Liver (tissue), 9 donors: ENCODE results near the gene PDYN. TPM values are rescaled to one million over a fixed set of nuclear protein-coding genes. Genes with fewer than 3 reads are reported as not detected.
A peak's percentile ranks its signal among the peaks of the same experiment; 100 is the strongest.

Experiments
- DNase-seq: peaks from one replicate; pipeline ENCODE4 v3.0.0-alpha.2; 2017; ENCODE audit warnings: low spot score
- H3K27ac ChIP-seq, 2 donors: one replicate each; pipeline ENCODE4 v1.7.0; 2013; ENCODE audit warnings: inconsistent platforms in 2 of 2, low read length in 2 of 2, control low read depth in 1 of 2, low read depth in 1 of 2, mild to moderate bottlenecking in 1 of 2
- H3K27me3 ChIP-seq, 4 donors: one replicate each; pipeline versions ENCODE4 v1.6.1 to v1.7.0; 2013; ENCODE audit warnings: low read length in 3 of 4, inconsistent platforms in 1 of 4, mild to moderate bottlenecking in 1 of 4, moderate library complexity in 1 of 4; ENCODE audit not compliant: control insufficient read depth in 4 of 4, insufficient read depth in 4 of 4
- H3K36me3 ChIP-seq, 4 donors: one replicate each; pipeline versions ENCODE4 v1.6.1 to v1.7.0; 2013; ENCODE audit warnings: low read length in 3 of 4, mild to moderate bottlenecking in 3 of 4, low read depth in 1 of 4, moderate library complexity in 1 of 4; ENCODE audit not compliant: control insufficient read depth in 4 of 4, insufficient read depth in 3 of 4
- H3K4me1 ChIP-seq, 4 donors: one replicate each; pipeline versions ENCODE4 v1.6.1 to v1.7.0; 2013; ENCODE audit warnings: low read length in 3 of 4, mild to moderate bottlenecking in 3 of 4, moderate library complexity in 1 of 4; ENCODE audit not compliant: control insufficient read depth in 4 of 4, insufficient read depth in 4 of 4
- H3K4me3 ChIP-seq, 3 donors: one replicate each; pipeline versions ENCODE4 v1.6.1 to v1.7.0; 2013; ENCODE audit warnings: low read length in 3 of 3, control low read depth in 1 of 3, low read depth in 1 of 3, mild to moderate bottlenecking in 1 of 3
- H3K9ac ChIP-seq, 2 donors: one replicate each; pipeline ENCODE4 v1.7.0; 2013; ENCODE audit warnings: low read length in 2 of 2, mild to moderate bottlenecking in 2 of 2, moderate library complexity in 2 of 2, control low read depth in 1 of 2, low read depth in 1 of 2
- H3K9me3 ChIP-seq, 4 donors: one replicate each; pipeline versions ENCODE4 v1.6.1 to v1.7.0; 2013; ENCODE audit warnings: low read length in 3 of 4; ENCODE audit not compliant: control insufficient read depth in 4 of 4
- CTCF ChIP-seq: fragments of 150-350 bp; IDR thresholded peaks from 2 replicates; pipeline ENCODE4 v1.5.1; 2017; ENCODE audit warnings: improper control_type of control experiment, low read depth, low read length; ENCODE audit not compliant: missing input control
- EGR1 ChIP-seq, 2 donors: IDR thresholded peaks; 2 replicates each; pipeline ENCODE4 v1.6.1; 2016 to 2018; ENCODE audit warnings: antibody characterized with exemption in 2 of 2, low read depth in 2 of 2
- FOXA2 ChIP-seq: IDR thresholded peaks from 2 replicates; pipeline ENCODE4 v1.6.1; 2016; ENCODE audit warnings: antibody characterized with exemption
- HNF4A ChIP-seq, 2 donors: conservative IDR thresholded peaks; 2 replicates each; pipeline ENCODE4 v1.6.1; 2016; ENCODE audit warnings: antibody characterized with exemption in 2 of 2, mild to moderate bottlenecking in 2 of 2
- HNF4G ChIP-seq: IDR thresholded peaks from 2 replicates; pipeline ENCODE4 v1.6.1; 2016; ENCODE audit warnings: antibody characterized with exemption
- JUND ChIP-seq, 2 donors: IDR thresholded peaks; 2 replicates each; pipeline ENCODE4 v1.6.1; 2016; ENCODE audit warnings: antibody characterized with exemption in 2 of 2
- MAX ChIP-seq: IDR thresholded peaks from 2 replicates; pipeline ENCODE4 v1.6.1; 2016; ENCODE audit warnings: antibody characterized with exemption
- NR2F2 ChIP-seq: IDR thresholded peaks from 2 replicates; pipeline ENCODE4 v1.6.1; 2016; ENCODE audit warnings: antibody characterized with exemption
- RAD21 ChIP-seq, 2 donors: IDR thresholded peaks; 2 replicates each; pipeline ENCODE4 v1.6.1; 2016; ENCODE audit warnings: antibody characterized with exemption in 2 of 2, mild to moderate bottlenecking in 2 of 2
- REST ChIP-seq: IDR thresholded peaks from 2 replicates; pipeline ENCODE4 v1.6.1; 2016; ENCODE audit warnings: antibody characterized with exemption, mild to moderate bottlenecking
- RXRA ChIP-seq, 2 donors: IDR thresholded peaks; 2 replicates each; pipeline ENCODE4 v1.6.1; 2017 to 2018; ENCODE audit warnings: antibody characterized with exemption in 2 of 2, mild to moderate bottlenecking in 1 of 2
- SP1 ChIP-seq: IDR thresholded peaks from 2 replicates; pipeline ENCODE4 v1.6.1; 2018; ENCODE audit warnings: antibody characterized with exemption, mild to moderate bottlenecking
- TAF1 ChIP-seq: conservative IDR thresholded peaks from 2 replicates; pipeline ENCODE4 v1.6.1; 2016; ENCODE audit warnings: antibody characterized with exemption, mild to moderate bottlenecking
- ZBTB33 ChIP-seq: IDR thresholded peaks from 2 replicates; pipeline ENCODE4 v1.6.1; 2016; ENCODE audit warnings: antibody characterized with exemption
- WGBS: extraction: QIAGEN DNeasy Blood & Tissue Kit; methylation state at CpG from one replicate; pipeline ENCODE4 v1.1.7; 2013; 5-methylcytosine and 5-hydroxymethylcytosine counted together
- polyA plus RNA-seq, 2 donors: library from polyadenylated mRNA; stranded (reverse) in 1 of 2; unstranded in 1 of 2; fragments of 200-250 nt in 1 of 2; fragments of >200 nt in 1 of 2; fragmentation: Nextera tagmentation in 1 of 2; extraction: Ambion mirVana in 1 of 2; gene quantifications; one replicate each; pipeline versions ENCODE4 v1.2.1 to v1.2.3, GENCODE V29; 2013 to 2015
- total RNA-seq, 2 donors: library from RNA; depleted of rRNA; stranded (reverse); fragments of >200 nt; gene quantifications; one replicate each; pipeline ENCODE4 v1.2.3, GENCODE V29; 2014
- donor health status: healthy.
- donor health status: healthy.
- donor health status: healthy.
- donor health status: healthy.
- donor health status: healthy.

Gene PDYN
- total and polyA plus RNA-seq, 4 donors: not detected

GRCh38 chr20:1968964-1969363 is 24.9 kb downstream of the PDYN start:
- Histone ChIP-seq H3K4me3 (no peak overlapping the region), H3K27ac (no peak overlapping the region), H3K9ac (no peak overlapping the region), H3K36me3 (no peaks in the 10 kb centered on the region), H3K27me3 (no peaks in the 10 kb centered on the region), H3K4me1 (peaks cover 0 to 13% (median 2%) of the 10 kb centered on the region in 4 donors), H3K9me3 (no peaks in the 10 kb centered on the region)
- DNase-seq: no peak
- 76% methylated on average over 4 of the region's 4 CpGs for WGBS
- TF ChIP-seq ZBTB33 (no peak), TAF1 (no peak), REST (no peak), JUND (IDR thresholded peaks at IDR 0.05) (no peak), SP1 (no peak), RAD21 (IDR thresholded peaks at IDR 0.05) (no peak), HNF4G (no peak), FOXA2 (no peak), RXRA (IDR thresholded peaks at IDR 0.05) (no peak), HNF4A (conservative IDR thresholded peaks at IDR 0.05) (no peak)

- DNase-seq: peak; percentile 79
- peak overlapping the region in 1 of 2 donors; percentile 51 for H3K9ac ChIP-seq
- H3K36me3 ChIP-seq: no peaks in the 10 kb centered on the region
- H3K9me3 ChIP-seq: no peaks in the 10 kb centered on the region
- H3K4me1 ChIP-seq: peaks cover 0 to 13% (median 2%) of the 10 kb centered on the region in 4 donors
- H3K27ac ChIP-seq: peak overlapping the region in 1 of 2 donors; percentile 37
- H3K4me3 ChIP-seq: peak overlapping the region in 2 of 3 donors; percentile 10 to 30
- TF ChIP-seq EGR1 (IDR thresholded peaks at IDR 0.05; ENCODE audit: low read depth in 2 of 2): peak; percentile 41 to 44
- no peak for TF ChIP-seq SP1
- peak; percentile 90 for TF ChIP-seq CTCF
- no peak for TF ChIP-seq FOXA2
- no peak for TF ChIP-seq NR2F2
- TF ChIP-seq RAD21 (IDR thresholded peaks at IDR 0.05): peak; percentile 86 to 94
- TF ChIP-seq REST: peak; percentile 30
- peak; percentile 14 to 31 for TF ChIP-seq RXRA (IDR thresholded peaks at IDR 0.05)
- peak; percentile 50 for TF ChIP-seq MAX
- TF ChIP-seq TAF1: no peak
- WGBS: 5% methylated on average over 28 of the region's 28 CpGs
- H3K27me3 ChIP-seq: no peaks in the 10 kb centered on the region
Measured at GRCh38 chr20:1965520-1966351, 28.1 kb downstream of the PDYN start.
